ACC112 (cell line): ENCODE results near the gene LHX4.

Experiments
- H2AFZ ChIP-seq: fragments of 200-600 bp; sonication (generic); one replicate; pipeline ENCODE4 v1.6.0; 2017; ENCODE audit warnings: antibody characterized with exemption, low read length; ENCODE audit not compliant: unreplicated experiment
- H3K27ac ChIP-seq: fragments of 200-600 bp; sonication (generic); 2 replicates; pipeline ENCODE4 v1.5.1; 2014; ENCODE audit warnings: low read depth, mild to moderate bottlenecking, antibody characterized with exemption, low read length, moderate library complexity
- H3K27me3 ChIP-seq: fragments of 200-600 bp; sonication (generic); 2 replicates; pipeline ENCODE4 v1.6.1; 2014; ENCODE audit warnings: mild to moderate bottlenecking, antibody characterized with exemption, low read length, moderate library complexity, mixed read lengths; ENCODE audit not compliant: insufficient read depth
- H3K36me3 ChIP-seq: fragments of 200-600 bp; sonication (generic); 2 replicates; pipeline ENCODE4 v1.6.1; 2016; ENCODE audit warnings: mild to moderate bottlenecking, antibody characterized with exemption, low read length, moderate library complexity, mixed read lengths; ENCODE audit not compliant: insufficient read depth
- H3K4me1 ChIP-seq: fragments of 200-600 bp; sonication (generic); one replicate; pipeline ENCODE4 v1.6.1; 2016; ENCODE audit warnings: low read length, mixed read lengths; ENCODE audit not compliant: insufficient read depth, unreplicated experiment, control insufficient read depth
- H3K4me3 ChIP-seq: fragments of 200-600 bp; sonication (generic); 2 replicates; pipeline ENCODE4 v1.5.1; 2014; ENCODE audit warnings: mild to moderate bottlenecking, low read depth, low read length
- H3K79me2 ChIP-seq: fragments of 200-600 bp; sonication (generic); one replicate; pipeline ENCODE4 v1.6.0; 2016; ENCODE audit warnings: low read length; ENCODE audit not compliant: control insufficient read depth, unreplicated experiment, insufficient read depth

The LHX4 gene

GRCh38 chr1:180188091-180188506 lies 42.0 kb upstream of the LHX4 start:
- Histone ChIP-seq H3K4me3 (no peak overlapping the region), H3K27ac (no peak overlapping the region), H3K4me1 (no peaks in the 10 kb centered on the region)

DNA sequence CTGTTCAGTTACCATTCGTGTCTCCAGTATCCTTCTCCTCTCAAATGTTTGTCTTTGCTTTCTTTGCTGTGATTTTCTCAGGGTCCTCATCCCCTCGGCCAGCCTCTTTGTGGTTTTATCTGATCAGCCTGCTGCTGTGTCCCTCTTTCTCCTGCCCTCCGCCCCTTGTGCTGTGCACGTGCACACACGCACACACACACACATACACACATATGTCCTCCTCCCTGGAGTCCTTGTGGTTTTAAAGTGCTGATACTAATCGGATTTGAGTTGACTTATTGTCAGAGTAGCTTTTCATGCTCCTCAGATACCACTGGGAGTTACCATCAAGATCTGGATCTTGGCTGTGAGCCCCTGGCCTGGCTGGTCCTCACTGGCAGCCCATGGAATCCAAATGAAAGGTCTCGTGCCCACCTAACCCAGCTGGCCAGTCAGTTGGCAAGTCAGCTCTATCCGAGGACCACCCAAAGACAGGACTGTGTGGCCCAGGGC lies 41.3 kb upstream of the LHX4 start:
- Histone ChIP-seq H3K79me2 (no peaks in the 10 kb centered on the region), H2AFZ (no peak overlapping the region), H3K4me1 (no peaks in the 10 kb centered on the region), H3K36me3 (no peaks in the 10 kb centered on the region; the same call in 1 of the 2 replicates), H3K27me3 (no peaks in the 10 kb centered on the region), H3K4me3 (no peak overlapping the region), H3K27ac (no peak overlapping the region)

More at GRCh38 chr1:180188091-180188506, 42.0 kb upstream of the LHX4 start:
- Histone ChIP-seq H3K27me3 (no peaks in the 10 kb centered on the region), H2AFZ (no peak overlapping the region), H3K79me2 (no peaks in the 10 kb centered on the region), H3K36me3 (no peaks in the 10 kb centered on the region; the same call in 1 of the 2 replicates)

- Histone ChIP-seq H2AFZ (no peak overlapping the region), H3K4me3 (no peak overlapping the region), H3K79me2 (no peaks in the 10 kb centered on the region), H3K27me3 (no peaks in the 10 kb centered on the region), H3K36me3 (no peaks in the 10 kb centered on the region; the same call in 1 of the 2 replicates), H3K4me1 (no peaks in the 10 kb centered on the region), H3K27ac (no peak overlapping the region)
Observed at GRCh38 chr1:180190091-180190490, 40.0 kb upstream of the LHX4 start.

DNA sequence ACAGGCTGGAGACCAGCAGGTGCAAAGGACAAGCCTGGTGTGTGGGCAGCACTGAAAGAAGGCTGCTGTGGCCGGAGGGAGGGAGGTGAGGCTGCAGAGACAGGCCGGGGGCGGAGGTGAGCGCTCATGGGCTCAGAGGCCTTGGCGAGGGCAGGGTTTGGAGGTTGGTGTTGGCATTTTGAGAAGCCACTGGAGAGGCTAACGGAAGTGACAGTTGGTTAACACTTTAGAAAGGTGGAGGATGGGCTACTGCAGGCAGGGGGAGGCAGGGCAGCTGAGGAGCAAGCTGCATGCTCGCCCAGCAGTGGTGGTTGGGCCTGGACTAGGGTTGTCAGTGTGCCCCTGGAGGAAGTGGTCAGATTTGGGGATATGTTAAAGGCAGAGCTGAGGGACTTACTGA lies 37.9 kb upstream of the LHX4 start:
- H2AFZ ChIP-seq, result no peak overlapping the region
- no peak overlapping the region for H3K4me3 ChIP-seq
- no peaks in the 10 kb centered on the region for H3K4me1 ChIP-seq
- no peaks in the 10 kb centered on the region for H3K27me3 ChIP-seq
- H3K36me3 ChIP-seq, result no peaks in the 10 kb centered on the region; the same call in 1 of the 2 replicates
- no peak overlapping the region for H3K27ac ChIP-seq
- H3K79me2 ChIP-seq, result no peaks in the 10 kb centered on the region

GRCh38 chr1:180193141-180194047 lies 36.7 kb upstream of the LHX4 start:
- Histone ChIP-seq H3K4me1 (no peaks in the 10 kb centered on the region), H2AFZ (no peak overlapping the region), H3K27ac (no peak overlapping the region), H3K27me3 (no peaks in the 10 kb centered on the region), H3K4me3 (no peak overlapping the region), H3K79me2 (no peaks in the 10 kb centered on the region), H3K36me3 (no peaks in the 10 kb centered on the region; the same call in 1 of the 2 replicates)

GRCh38 chr1:180194048-180194425 lies 36.0 kb upstream of the LHX4 start:
- no peaks in the 10 kb centered on the region; the same call in 1 of the 2 replicates for H3K36me3 ChIP-seq
- no peaks in the 10 kb centered on the region for H3K27me3 ChIP-seq
- no peak overlapping the region for H2AFZ ChIP-seq
- H3K79me2 ChIP-seq, result no peaks in the 10 kb centered on the region
- no peaks in the 10 kb centered on the region for H3K4me1 ChIP-seq
- no peak overlapping the region for H3K27ac ChIP-seq
- H3K4me3 ChIP-seq, result no peak overlapping the region

DNA sequence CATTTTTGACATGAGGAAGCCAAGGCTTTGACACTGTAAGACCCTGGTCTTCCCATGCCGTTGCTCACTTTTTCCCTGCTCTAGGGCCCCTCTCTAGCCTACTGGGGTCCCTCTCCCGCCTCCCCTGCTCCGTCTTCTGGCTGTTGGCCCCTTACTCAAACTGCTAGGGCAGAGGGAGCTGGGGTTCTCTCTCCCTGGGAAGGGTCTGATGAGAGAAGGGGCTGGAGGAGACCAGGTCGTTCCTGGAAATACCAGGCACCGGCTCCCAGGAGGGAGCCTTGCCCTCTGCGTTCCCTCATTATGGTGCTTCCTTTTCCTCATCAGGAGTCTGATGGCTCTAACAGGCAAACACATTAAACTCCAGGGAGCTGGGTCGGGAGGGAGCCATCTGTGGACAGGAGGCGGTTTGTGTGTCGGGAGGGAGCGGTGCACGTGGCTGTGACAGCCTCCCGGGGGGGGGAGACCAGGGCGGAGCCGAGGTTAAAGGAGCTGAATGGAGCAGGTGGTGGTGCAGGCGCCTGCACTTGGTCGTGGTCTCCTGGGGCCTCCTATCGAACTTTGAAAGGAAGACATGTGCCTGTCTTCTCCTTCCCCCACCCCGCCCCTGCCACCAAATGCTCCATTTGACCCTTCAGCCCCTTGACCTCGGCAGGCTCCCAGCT lies 35.4 kb upstream of the LHX4 start:
- Histone ChIP-seq H3K27me3 (no peaks in the 10 kb centered on the region), H2AFZ (no peak overlapping the region), H3K27ac (no peak overlapping the region)

DNA sequence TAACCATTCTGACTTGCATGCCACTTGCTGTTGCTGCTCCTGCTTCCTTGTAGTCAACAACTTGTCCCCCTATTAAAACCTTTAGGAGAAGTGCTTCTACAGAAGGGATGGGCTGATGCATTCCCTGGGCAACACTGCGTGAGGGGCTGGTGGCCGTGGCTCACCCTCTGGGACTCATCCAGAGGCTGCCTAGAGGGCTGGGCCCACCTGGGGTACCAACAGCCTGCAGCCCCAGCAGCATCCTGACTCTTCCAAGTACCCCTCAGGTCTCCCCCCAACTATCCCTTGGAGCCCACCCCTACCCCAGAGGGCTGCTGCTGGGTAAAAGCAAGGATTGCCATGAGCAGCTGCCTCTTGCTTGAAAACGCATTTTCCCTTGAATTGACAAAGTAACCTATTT lies 34.7 kb upstream of the LHX4 start:
- H3K27ac ChIP-seq, result no peak overlapping the region

More for the DNA sequence above, 35.4 kb upstream of the LHX4 start:
- H3K4me1 ChIP-seq, result no peaks in the 10 kb centered on the region
- H3K36me3 ChIP-seq, result no peaks in the 10 kb centered on the region; the same call in 1 of the 2 replicates
- no peaks in the 10 kb centered on the region for H3K79me2 ChIP-seq
- no peak overlapping the region for H3K4me3 ChIP-seq

DNA sequence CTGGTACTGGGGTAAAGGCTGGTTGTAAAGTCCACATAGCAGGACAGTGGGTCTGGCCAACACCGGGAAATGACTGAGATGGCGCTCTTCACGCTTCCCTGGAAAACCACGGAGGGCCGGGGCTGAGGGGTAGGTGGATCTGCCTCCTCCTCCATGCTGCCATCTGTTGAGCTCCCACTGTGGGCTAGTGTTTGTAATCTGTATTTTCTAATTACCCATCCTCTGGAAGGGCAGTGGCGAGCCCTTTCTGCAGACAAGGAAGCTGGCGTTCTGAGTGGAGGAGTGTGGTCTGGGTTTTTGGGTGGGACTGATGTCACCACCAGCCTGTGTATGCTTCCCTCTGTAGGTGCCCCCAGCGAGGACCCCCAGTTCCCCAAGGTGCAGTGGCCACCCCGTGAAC lies 34.1 kb upstream of the LHX4 start:
- H3K27me3 ChIP-seq, result no peaks in the 10 kb centered on the region
- H3K4me1 ChIP-seq, result no peaks in the 10 kb centered on the region
- no peak overlapping the region for H2AFZ ChIP-seq
- no peaks in the 10 kb centered on the region for H3K79me2 ChIP-seq
- H3K4me3 ChIP-seq, result no peak overlapping the region
- H3K27ac ChIP-seq, result no peak overlapping the region
- no peaks in the 10 kb centered on the region; the same call in 1 of the 2 replicates for H3K36me3 ChIP-seq

More for the DNA sequence above, 34.7 kb upstream of the LHX4 start:
- Histone ChIP-seq H3K79me2 (no peaks in the 10 kb centered on the region), H2AFZ (no peak overlapping the region), H3K27me3 (no peaks in the 10 kb centered on the region), H3K4me1 (no peaks in the 10 kb centered on the region), H3K36me3 (no peaks in the 10 kb centered on the region; the same call in 1 of the 2 replicates), H3K4me3 (no peak overlapping the region)

GRCh38 chr1:180196436-180197003 lies 33.5 kb upstream of the LHX4 start:
- Histone ChIP-seq H3K27ac (no peak overlapping the region), H3K36me3 (no peaks in the 10 kb centered on the region), H2AFZ (no peak overlapping the region), H3K4me3 (no peak overlapping the region), H3K4me1 (no peaks in the 10 kb centered on the region), H3K79me2 (no peaks in the 10 kb centered on the region), H3K27me3 (no peaks in the 10 kb centered on the region)
